Placental epithelial cell (primary cell): ENCODE results near the gene RUVBL1. TPM values are rescaled to one million over a fixed set of nuclear protein-coding genes. Genes with fewer than 3 reads are reported as not detected.

Experiments used
- small RNA-seq: library from RNA; depleted of rRNA; stranded (forward); fragments of <200 nt; gene quantifications from one replicate; pipeline ENCODE3, GENCODE V24; 2012
- total RNA-seq: library from RNA; depleted of rRNA; stranded (reverse); fragments of >200 nt; gene quantifications from 2 replicates; pipeline ENCODE4 v1.2.3, GENCODE V29; 2012

RUVBL1 gene
- 22.8 and 39.3 TPM in 2 replicates for total RNA-seq

DNA sequence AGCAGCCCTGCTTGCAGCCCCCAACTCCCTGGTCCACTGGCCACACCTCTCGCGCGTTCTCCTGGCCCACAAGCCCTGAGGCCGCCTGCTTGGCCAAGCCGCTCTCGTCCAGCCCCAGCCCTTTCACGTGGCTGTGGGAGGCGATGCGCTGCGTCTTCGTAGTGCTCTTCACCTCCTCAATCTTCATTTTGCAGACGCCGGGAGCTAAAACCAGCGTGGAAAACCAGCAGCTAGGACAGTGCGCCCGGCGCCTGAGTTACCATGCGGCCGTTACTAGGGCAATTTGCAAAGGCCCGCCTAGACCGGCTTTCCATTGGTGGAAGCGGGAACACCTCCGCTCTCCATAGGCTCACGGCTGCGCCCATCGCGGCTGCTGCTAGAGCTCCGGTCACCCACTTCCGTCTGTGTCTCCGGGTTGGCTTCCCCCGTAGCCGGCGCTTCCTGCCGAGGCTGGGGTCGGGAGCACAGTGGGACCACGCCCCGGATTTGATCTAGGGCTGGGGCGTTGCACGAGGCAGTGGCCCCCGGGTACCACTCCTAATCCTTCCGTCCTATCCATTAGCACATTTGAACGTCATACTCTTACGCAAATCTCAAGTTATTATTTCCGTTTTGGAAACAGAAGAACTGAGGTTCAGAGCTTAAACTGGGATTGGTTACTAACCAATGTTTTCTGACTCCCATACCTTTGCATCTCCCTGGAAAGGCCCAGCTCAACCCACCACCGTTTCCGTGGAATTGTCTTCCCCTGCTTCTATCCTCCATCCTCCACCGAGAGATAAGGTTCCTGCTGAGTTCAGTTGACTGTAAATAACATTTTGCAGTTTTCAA lies at the start of gene RUVBL1:
Gene RUVBL1 (minus strand): TSS at position 275 of the 831 bp plus-strand sequence. CDS start 88 bp downstream, at position 187.

DNA sequence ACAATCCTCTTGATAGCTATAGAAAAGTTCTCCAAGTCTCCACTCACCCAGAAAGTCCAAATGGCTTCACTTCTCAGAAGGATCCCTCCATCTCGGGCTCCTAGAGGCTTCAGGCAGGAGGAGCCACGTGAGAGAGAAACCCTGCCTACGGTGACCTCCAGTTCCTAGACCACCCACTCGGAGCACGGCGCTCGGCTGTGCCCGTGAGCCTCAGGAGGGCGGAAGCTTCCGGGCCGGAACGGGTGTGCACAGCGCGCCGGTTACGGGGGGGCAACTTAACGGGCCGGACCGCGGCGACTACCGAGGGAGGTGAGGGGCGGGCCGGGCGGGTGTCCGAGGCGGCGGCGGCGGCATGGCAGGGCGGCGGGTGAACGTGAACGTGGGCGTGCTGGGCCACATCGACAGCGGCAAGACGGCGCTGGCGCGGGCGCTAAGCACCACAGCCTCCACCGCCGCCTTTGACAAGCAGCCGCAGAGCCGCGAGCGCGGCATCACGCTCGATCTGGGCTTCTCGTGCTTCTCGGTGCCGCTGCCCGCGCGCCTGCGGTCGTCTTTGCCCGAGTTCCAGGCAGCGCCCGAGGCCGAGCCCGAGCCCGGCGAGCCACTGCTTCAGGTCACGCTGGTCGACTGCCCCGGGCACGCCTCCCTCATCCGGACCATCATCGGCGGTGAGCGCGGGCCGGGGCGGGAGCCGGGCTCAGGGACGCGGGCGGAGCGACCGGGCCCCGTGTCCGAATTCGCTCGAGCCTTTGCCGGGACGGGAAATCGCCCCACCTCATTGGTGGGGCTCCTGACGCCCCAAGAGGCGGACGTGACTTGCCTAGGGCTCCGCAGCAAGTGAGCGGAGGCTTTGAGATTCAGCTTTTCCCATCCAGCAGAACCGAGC lies 29.8 kb upstream of the RUVBL1 start, which contains the start of gene EEFSEC:
Gene EEFSEC (plus strand): TSS at position 326 of the 886 bp plus-strand sequence. CDS start 27 bp downstream, at position 353.

DNA sequence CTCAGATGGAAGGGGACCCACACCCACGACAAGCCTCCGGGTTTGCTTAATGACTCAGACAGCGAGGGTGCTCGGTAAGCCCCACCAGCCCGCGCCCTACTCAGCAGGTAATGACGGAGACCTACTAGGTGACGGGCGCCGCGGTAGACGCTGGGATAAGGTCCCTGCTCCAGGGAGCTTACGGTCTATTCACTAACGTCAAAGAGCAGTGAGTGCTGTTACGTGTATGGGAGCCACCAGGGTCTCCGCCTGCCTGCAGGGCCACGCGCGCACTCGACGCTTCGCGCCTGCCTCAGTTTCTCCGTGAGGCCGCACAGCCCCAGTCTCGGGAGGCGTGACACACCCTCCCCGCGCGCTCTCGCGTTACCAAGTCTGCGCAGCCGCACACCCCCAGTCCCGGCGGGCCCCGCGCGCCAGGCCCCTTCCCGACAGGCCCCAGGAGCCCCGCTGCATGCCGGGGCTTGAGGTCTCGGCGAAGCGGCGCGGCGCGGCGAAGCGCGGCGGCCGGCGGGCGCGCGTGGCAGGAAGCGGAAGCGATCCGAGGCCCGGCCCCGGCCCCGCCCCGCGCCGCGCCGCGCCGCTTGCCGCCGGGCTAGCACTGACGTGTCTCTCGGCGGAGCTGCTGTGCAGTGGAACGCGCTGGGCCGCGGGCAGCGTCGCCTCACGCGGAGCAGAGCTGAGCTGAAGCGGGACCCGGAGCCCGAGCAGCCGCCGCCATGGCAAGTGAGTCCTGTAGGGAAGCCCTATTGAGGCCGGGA lies 71.6 kb downstream of the RUVBL1 start, which contains the start of gene SEC61A1:
Gene SEC61A1 (plus strand): TSS at position 601 of the 758 bp plus-strand sequence. CDS start 116 bp downstream, at position 717.

Small RNA genes lying within 50 kb of the gene (small RNA-seq; reads per million reads assigned to genes)
- gene RNU2-37P: 0.58 reads per million, percentile 34 among the genes with 10 or more reads in this experiment
- gene RNU6-823P: not detected

Other genes starting within 250 kb of the RUVBL1 start
- not detected in 2 replicates for gene KBTBD12, start 208.6 kb downstream of the RUVBL1 start, total RNA-seq
- 152 and 329 TPM in 2 replicates for gene SEC61A1, start 71.4 kb downstream of the RUVBL1 start, total RNA-seq
- gene EEFSEC, start 29.7 kb upstream of the RUVBL1 start, total RNA-seq: 4.3 and 9.9 TPM in 2 replicates